Nephron progenitor cell (in vitro differentiated cells): Measurements from ENCODE around the gene MRO.

Source experiments
- DNase-seq: peaks from one replicate; pipeline ENCODE4 v3.0.0; 2021
- H3K27ac Mint-ChIP-seq: 2 replicates; pipeline ENCODE4 v1.8.0; 2021; ENCODE audit warnings: mild to moderate bottlenecking, moderate library complexity, mixed read lengths
- H3K27me3 Mint-ChIP-seq: 2 replicates; pipeline ENCODE4 v1.8.0; 2021; ENCODE audit warnings: mild to moderate bottlenecking, low read depth, mixed read lengths; ENCODE audit not compliant: poor library complexity
- H3K36me3 Mint-ChIP-seq: 2 replicates; pipeline ENCODE4 v1.8.0; 2021; ENCODE audit warnings: low read depth, mixed read lengths
- H3K4me1 Mint-ChIP-seq: 2 replicates; pipeline ENCODE4 v1.8.0; 2021; ENCODE audit warnings: mixed read lengths
- H3K4me3 Mint-ChIP-seq: 2 replicates; pipeline ENCODE4 v1.8.0; 2021; ENCODE audit warnings: mild to moderate bottlenecking, moderate library complexity, mixed read lengths
- H3K9me3 Mint-ChIP-seq: 2 replicates; pipeline ENCODE4 v1.8.0; 2021; ENCODE audit warnings: mild to moderate bottlenecking, moderate library complexity, mixed read lengths
- TF ChIP-seq, protein P1 (sequence below): fragments of 200-600 bp; sonication (generic); IDR thresholded peaks from 2 replicates; pipeline ENCODE4 v1.5.0; 2021; ENCODE audit warnings: antibody characterized with exemption

The MRO gene

DNA sequence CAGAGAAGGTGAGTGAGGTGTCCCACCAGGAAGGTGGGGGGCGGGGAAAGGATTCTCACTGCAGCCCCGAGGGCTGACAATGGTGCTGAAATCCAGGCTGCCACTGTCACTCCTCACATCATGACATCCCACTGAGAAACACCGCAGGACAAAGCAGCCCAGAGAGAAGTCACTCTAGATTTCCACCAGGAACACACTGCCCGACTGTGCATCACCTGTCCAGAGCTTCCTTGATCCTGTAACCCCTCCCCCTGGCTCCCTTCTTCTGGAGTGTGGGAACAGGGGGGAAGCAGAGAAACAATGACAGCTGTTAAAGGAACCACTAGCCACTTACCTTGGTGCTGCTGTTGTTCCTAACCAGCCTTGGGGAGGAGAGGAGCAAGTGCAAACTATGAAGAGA, 69.9 kb downstream of the MRO start:
- DNase-seq: no peak
- Mint-ChIP-seq H3K27me3 (no peaks in the 10 kb centered on the region), H3K27ac (peak overlapping the region; percentile 46), H3K36me3 (no peaks in the 10 kb centered on the region), H3K4me3 (no peak overlapping the region), H3K9me3 (peaks cover 9% of the 10 kb centered on the region), H3K4me1 (peaks cover 67% of the 10 kb centered on the region)
- TF ChIP-seq, protein P1, sequence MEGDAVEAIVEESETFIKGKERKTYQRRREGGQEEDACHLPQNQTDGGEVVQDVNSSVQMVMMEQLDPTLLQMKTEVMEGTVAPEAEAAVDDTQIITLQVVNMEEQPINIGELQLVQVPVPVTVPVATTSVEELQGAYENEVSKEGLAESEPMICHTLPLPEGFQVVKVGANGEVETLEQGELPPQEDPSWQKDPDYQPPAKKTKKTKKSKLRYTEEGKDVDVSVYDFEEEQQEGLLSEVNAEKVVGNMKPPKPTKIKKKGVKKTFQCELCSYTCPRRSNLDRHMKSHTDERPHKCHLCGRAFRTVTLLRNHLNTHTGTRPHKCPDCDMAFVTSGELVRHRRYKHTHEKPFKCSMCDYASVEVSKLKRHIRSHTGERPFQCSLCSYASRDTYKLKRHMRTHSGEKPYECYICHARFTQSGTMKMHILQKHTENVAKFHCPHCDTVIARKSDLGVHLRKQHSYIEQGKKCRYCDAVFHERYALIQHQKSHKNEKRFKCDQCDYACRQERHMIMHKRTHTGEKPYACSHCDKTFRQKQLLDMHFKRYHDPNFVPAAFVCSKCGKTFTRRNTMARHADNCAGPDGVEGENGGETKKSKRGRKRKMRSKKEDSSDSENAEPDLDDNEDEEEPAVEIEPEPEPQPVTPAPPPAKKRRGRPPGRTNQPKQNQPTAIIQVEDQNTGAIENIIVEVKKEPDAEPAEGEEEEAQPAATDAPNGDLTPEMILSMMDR: no peak

DNA sequence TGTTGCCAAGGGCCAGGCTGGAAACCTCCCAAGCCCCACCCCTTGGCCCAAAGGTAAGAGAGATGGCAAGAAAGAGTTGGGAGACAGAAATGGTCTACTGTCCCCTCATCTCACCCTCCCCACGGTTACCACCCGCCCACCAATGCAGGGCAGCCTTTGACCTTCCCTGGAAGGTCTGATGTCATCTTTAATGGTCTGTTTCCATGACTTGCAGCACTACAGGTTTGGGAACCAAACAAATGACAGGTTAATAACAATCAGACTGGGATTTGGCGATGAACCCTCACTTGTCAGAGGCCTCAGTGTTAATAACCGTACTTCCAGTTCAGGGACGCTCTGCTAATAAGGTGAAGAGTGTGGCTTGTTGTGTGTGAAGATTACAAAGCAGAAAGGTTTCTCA, 70.4 kb downstream of the MRO start:
- Mint-ChIP-seq H3K27ac (peak overlapping the region; percentile 46), H3K4me1 (peaks cover 67% of the 10 kb centered on the region), H3K36me3 (no peaks in the 10 kb centered on the region), H3K4me3 (no peak overlapping the region), H3K27me3 (no peaks in the 10 kb centered on the region), H3K9me3 (peaks cover 6% of the 10 kb centered on the region)
- DNase-seq: no peak
- TF ChIP-seq, protein P1: no peak

DNA sequence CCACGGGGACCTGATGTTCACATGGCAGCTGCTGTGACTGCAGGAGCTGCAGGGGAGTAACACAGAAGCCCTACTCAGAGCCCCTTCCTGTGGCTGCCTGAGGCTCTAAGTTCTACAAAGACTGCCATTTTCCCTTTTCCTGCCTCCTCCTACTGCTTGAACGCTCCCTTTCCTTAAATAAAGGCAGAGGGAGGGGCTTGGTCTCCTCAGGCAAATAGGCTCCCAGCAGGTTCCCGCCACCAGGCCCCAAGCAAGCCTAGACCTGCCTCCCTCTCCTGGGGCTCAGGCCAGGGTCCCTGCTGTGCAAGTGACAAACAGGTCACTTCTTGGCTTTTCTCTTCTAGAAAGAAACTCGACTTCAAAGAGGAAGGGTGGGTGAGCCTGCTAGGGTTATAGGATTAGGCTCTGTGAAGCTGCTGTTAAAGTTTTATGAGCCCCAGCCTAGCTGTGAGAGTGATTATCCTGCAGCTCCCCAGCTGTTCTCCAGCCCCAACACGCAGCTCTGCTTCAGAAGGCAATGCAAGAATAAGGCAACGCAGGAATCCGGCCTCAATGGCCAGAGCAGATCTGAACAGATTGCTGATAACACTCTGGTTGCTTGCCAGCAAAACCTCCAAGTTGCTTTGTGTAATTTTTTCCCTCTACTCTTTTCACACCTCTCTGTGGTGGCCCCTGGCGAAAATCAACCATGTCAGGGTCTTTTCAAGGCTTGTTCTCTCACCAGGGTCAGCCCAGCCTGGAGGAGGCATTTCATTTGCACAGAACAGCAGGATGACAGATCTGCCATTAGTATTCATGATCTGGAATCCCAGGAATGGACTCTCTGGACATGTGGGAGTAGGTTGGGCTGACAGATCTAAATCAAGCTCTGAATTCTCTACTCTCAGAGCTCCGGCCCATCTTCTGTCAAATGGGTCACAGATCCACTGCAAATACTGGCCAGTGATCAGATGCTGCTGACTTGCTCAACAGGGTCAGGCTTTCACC, 71.3 kb downstream of the MRO start:
- Mint-ChIP-seq H3K27ac (peak overlapping the region; percentile 96), H3K4me1 (peaks cover 67% of the 10 kb centered on the region), H3K27me3 (no peaks in the 10 kb centered on the region), H3K36me3 (peaks cover 6% of the 10 kb centered on the region), H3K4me3 (peak overlapping the region; percentile 52), H3K9me3 (peaks cover 12% of the 10 kb centered on the region)
- peak; percentile 30 for DNase-seq
- TF ChIP-seq, protein P1: no peak

- TF ChIP-seq, protein P1: no peak
- H3K4me3 Mint-ChIP-seq: no peak overlapping the region
- no peaks in the 10 kb centered on the region for H3K27me3 Mint-ChIP-seq
- peaks cover 16% of the 10 kb centered on the region for H3K9me3 Mint-ChIP-seq
- H3K27ac Mint-ChIP-seq: peak overlapping the region; percentile 96
- peaks cover 6% of the 10 kb centered on the region for H3K36me3 Mint-ChIP-seq
- DNase-seq: no peak
- peaks cover 67% of the 10 kb centered on the region for H3K4me1 Mint-ChIP-seq
Measured at GRCh38 chr18:50747849-50748242, 72.0 kb downstream of the MRO start.

DNA sequence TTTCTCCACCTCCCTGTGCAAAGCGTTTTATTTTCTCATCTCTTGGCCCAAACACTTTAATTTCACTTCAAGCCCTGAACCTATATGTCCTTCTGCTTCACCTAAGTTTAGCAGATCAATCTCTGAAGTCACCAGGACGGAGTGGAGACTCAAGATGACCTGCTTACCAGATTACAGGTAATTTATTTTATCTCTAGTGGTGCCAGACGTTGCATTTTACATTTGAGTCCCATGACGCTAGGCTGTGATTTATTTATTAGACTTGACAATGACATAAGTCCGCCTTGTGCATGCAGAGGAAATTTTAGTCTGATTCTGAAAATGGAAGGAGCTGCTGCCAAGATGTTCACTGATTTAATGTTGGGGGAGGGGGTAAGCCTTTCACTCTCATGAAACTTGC, 73.9 kb downstream of the MRO start:
- H3K36me3 Mint-ChIP-seq: peaks cover 6% of the 10 kb centered on the region
- H3K27ac Mint-ChIP-seq: no peak overlapping the region
- TF ChIP-seq, protein P1: no peak
- H3K4me1 Mint-ChIP-seq: peaks cover 65% of the 10 kb centered on the region
- H3K27me3 Mint-ChIP-seq: no peaks in the 10 kb centered on the region
- H3K9me3 Mint-ChIP-seq: peaks cover 16% of the 10 kb centered on the region
- H3K4me3 Mint-ChIP-seq: no peak overlapping the region
- DNase-seq: no peak
